Kidney capillary endothelial cell (primary cell): ENCODE measurements around the gene SYT15B.
"Not testable (repeated sequence)": the region's sequence is repeated elsewhere in the genome, so short reads cannot be mapped to it uniquely, and the experiment has no call there.

Source experiments
- DNase-seq: peaks from one replicate; pipeline ENCODE4 v3.0.0-alpha.2; 2018; ENCODE audit warnings: low spot score

The SYT15B gene

GRCh38 chr10:47763554-47764175 lies at the start of gene SYT15B:
Gene SYT15B, minus strand, starts transcription at chr10:47763592. Its CDS starts 952 bp downstream, at chr10:47762640.
- not testable (repeated sequence) for DNase-seq

- DNase-seq = not testable (repeated sequence)
These were observed 16.2 kb upstream of the SYT15B start for GRCh38 chr10:47779590-47779989.

GRCh38 chr10:47775361-47776231 lies 12.2 kb upstream of the SYT15B start:
- peak; percentile 5 for DNase-seq

- not testable (repeated sequence) for DNase-seq
These were observed 7.4 kb upstream of the SYT15B start for GRCh38 chr10:47770745-47771144.

- DNase-seq = not testable (repeated sequence)
These were observed 5.3 kb upstream of the SYT15B start for GRCh38 chr10:47768578-47769115.

DNA sequence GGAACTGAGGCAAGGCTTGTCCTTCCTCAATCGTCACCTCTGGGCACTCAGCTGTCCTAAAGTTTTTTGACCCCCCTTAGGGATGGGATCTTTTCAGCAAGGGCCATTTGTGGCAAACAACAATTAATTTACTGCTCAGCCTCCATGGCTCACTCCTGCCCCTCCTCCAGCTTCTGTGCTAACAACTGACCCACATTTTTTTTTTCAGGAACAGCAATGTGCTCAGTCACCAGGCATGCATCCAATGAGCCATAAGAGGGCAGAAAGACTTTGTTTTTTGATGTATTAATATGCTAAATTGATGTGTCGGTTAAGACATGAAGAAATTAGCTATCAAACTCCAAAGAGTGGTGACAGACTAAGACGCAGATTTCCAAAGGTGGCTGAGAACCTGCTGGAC lies 4.7 kb upstream of the SYT15B start:
- DNase-seq = not testable (repeated sequence)

DNA sequence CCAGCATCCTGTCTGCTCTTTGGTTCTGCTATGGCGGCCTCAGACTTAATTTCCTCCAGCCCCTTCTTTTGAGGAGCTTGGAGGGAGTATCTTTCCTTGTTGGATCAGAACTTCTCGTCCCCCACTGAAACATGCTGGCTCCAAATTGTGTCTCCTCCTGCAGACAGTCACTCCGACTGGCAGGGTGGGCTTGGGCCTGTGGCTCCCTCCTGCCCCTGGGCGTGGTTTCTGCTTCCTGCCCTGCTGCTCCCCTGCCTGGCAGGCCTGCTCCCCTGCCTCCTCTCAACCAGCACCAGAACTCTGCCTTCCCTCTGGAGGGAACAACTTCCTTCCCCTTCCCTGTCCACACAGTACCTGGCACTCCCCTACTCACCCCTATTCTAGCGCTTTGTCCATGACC lies 3.8 kb upstream of the SYT15B start:
- DNase-seq = not testable (repeated sequence)

GRCh38 chr10:47765232-47765631 lies 1.8 kb upstream of the SYT15B start:
- not testable (repeated sequence) for DNase-seq

GRCh38 chr10:47762674-47763553 lies 478 bp downstream of the SYT15B start:
- DNase-seq = not testable (repeated sequence)

DNA sequence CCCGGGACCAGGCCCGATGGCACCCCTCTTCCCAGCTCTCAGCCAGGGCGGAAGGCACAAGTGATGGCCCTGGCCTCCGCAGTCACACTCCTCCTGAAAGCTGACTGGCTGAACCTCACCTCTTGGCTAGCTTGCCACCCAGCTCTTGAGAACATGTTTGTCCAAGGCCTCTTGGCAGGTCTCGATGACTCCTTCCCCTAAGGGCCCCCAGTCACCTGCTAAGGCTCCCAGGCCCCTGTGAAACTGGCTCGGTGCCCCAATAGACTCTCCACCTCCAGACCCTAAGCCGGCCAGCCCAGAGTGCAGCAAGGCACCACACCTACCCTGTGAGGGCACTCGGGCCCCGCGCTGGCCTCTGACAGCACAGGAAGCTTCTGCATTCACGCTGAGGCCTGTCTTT lies 4.5 kb downstream of the SYT15B start:
- not testable (repeated sequence) for DNase-seq

GRCh38 chr10:47756169-47756568 lies 7.2 kb downstream of the SYT15B start:
- DNase-seq = not testable (repeated sequence)

DNA sequence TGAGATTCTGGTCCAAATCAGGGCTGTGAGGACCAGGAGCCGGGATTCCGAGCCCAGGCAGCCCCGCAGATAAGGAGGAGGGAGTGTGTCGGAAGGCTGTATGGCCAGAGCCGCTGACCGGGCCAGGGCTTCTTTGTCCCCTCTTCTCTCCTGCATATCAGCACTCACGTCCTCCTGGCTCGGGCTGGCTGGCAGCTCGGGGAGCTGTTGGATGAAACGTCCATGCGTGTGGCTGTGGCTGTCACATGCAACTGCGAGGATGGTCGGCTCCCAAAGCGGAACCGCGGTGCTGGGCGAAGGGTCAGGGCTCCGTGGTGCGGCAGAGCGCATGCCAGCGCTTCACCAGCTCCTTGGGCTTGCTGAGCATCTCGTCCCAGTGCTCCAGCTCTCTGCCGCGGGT lies 9.5 kb downstream of the SYT15B start:
- not testable (repeated sequence) for DNase-seq

GRCh38 chr10:47753176-47753575 lies 10.2 kb downstream of the SYT15B start:
- DNase-seq = not testable (repeated sequence)

- DNase-seq = not testable (repeated sequence)
These were observed 11.6 kb downstream of the SYT15B start for GRCh38 chr10:47751821-47752220.

DNA sequence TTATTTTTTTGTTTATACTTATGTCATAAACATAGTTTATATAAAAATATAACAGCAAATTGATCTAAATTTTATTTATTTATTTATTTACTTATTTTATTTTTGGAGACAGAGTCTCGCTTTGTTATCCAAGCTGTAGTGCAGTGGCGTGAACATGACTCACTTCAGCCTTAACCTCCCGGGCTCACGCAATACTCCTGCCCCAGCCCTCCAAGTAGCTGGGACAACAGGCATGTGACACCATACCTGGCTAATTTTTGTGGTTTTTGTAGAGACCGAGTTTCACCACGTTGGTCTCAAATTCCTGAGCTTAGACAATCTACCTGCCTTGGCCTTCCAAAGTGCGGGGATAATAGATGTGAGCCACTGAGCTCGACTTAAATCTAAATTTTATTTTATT lies 13.0 kb downstream of the SYT15B start:
- not testable (repeated sequence) for DNase-seq

- DNase-seq = not testable (repeated sequence)
These were observed 16.5 kb downstream of the SYT15B start for GRCh38 chr10:47746780-47747376.

DNA sequence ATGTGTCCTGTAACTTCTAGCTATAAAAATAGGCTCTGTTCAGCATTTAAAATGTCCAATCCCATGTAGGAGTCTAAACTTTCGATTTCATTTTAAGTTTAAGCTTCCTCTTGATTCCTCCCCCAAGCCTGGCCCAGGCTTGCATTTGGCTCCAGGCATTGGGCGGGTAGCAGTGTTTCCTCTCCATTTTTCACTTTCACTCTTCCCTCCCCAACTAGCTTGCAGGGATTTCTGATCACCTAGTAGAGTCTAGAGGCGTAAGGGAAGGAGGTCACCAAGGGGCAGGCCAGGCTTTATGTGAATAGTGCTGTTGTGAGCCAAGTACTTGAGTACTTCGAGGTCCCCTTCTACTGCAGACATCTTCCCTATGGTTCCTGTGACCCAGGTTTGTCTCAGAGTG lies 18.5 kb downstream of the SYT15B start:
- not testable (repeated sequence) for DNase-seq

GRCh38 chr10:47743611-47744550 lies 19.5 kb downstream of the SYT15B start:
- not testable (repeated sequence) for DNase-seq

- not testable (repeated sequence) for DNase-seq
These were observed 22.5 kb downstream of the SYT15B start for GRCh38 chr10:47740868-47741267.

GRCh38 chr10:47730911-47731310 lies 32.5 kb downstream of the SYT15B start:
- DNase-seq = not testable (repeated sequence)
